Nephron progenitor cell (in vitro differentiated cells): ENCODE data around the gene RECK.
A peak's percentile ranks its signal among the peaks of the same experiment; 100 is the strongest.

Experiments
- DNase-seq: peaks from one replicate; pipeline ENCODE4 v3.0.0; 2021
- H3K27ac Mint-ChIP-seq: 2 replicates; pipeline ENCODE4 v1.8.0; 2021; ENCODE audit warnings: mild to moderate bottlenecking, moderate library complexity, mixed read lengths
- H3K27me3 Mint-ChIP-seq: 2 replicates; pipeline ENCODE4 v1.8.0; 2021; ENCODE audit warnings: mild to moderate bottlenecking, low read depth, mixed read lengths; ENCODE audit not compliant: poor library complexity
- H3K36me3 Mint-ChIP-seq: 2 replicates; pipeline ENCODE4 v1.8.0; 2021; ENCODE audit warnings: low read depth, mixed read lengths
- H3K4me1 Mint-ChIP-seq: 2 replicates; pipeline ENCODE4 v1.8.0; 2021; ENCODE audit warnings: mixed read lengths
- H3K4me3 Mint-ChIP-seq: 2 replicates; pipeline ENCODE4 v1.8.0; 2021; ENCODE audit warnings: mild to moderate bottlenecking, moderate library complexity, mixed read lengths
- H3K9me3 Mint-ChIP-seq: 2 replicates; pipeline ENCODE4 v1.8.0; 2021; ENCODE audit warnings: mild to moderate bottlenecking, moderate library complexity, mixed read lengths
- CTCF ChIP-seq: fragments of 200-600 bp; sonication (generic); IDR thresholded peaks from 2 replicates; pipeline ENCODE4 v1.5.0; 2021; ENCODE audit warnings: antibody characterized with exemption

Gene RECK

GRCh38 chr9:36021968-36022367 lies 14.7 kb upstream of the RECK start:
- H3K36me3 Mint-ChIP-seq, result no peaks in the 10 kb centered on the region
- no peaks in the 10 kb centered on the region for H3K4me1 Mint-ChIP-seq
- peaks cover 16% of the 10 kb centered on the region for H3K27me3 Mint-ChIP-seq
- no peak for DNase-seq
- H3K4me3 Mint-ChIP-seq, result no peak overlapping the region
- H3K27ac Mint-ChIP-seq, result no peak overlapping the region
- TF ChIP-seq CTCF, result no peak
- H3K9me3 Mint-ChIP-seq, result no peaks in the 10 kb centered on the region

- no peaks in the 10 kb centered on the region for H3K36me3 Mint-ChIP-seq
- no peak overlapping the region for H3K27ac Mint-ChIP-seq
These were observed 13.3 kb upstream of the RECK start for GRCh38 chr9:36023260-36024048.

GRCh38 chr9:36025746-36026145 lies 11.0 kb upstream of the RECK start:
- H3K9me3 Mint-ChIP-seq, result no peaks in the 10 kb centered on the region
- no peaks in the 10 kb centered on the region for H3K4me1 Mint-ChIP-seq
- H3K27ac Mint-ChIP-seq, result no peak overlapping the region
- DNase-seq, result no peak
- H3K4me3 Mint-ChIP-seq, result no peak overlapping the region
- TF ChIP-seq CTCF, result no peak
- H3K36me3 Mint-ChIP-seq, result no peaks in the 10 kb centered on the region
- peaks cover 9% of the 10 kb centered on the region for H3K27me3 Mint-ChIP-seq

More at GRCh38 chr9:36023260-36024048, 13.3 kb upstream of the RECK start:
- Mint-ChIP-seq H3K27me3 (peaks cover 16% of the 10 kb centered on the region), H3K9me3 (no peaks in the 10 kb centered on the region), H3K4me3 (no peak overlapping the region), H3K4me1 (no peaks in the 10 kb centered on the region)
- DNase-seq, result peak; percentile 71
- peak; percentile 81 for TF ChIP-seq CTCF

- H3K4me1 Mint-ChIP-seq, result no peaks in the 10 kb centered on the region
- H3K9me3 Mint-ChIP-seq, result no peaks in the 10 kb centered on the region
- DNase-seq, result no peak
- no peak for TF ChIP-seq CTCF
- no peak overlapping the region for H3K27ac Mint-ChIP-seq
- H3K36me3 Mint-ChIP-seq, result no peaks in the 10 kb centered on the region
- no peak overlapping the region for H3K4me3 Mint-ChIP-seq
- peaks cover 7% of the 10 kb centered on the region for H3K27me3 Mint-ChIP-seq
These were observed 7.5 kb upstream of the RECK start for GRCh38 chr9:36029202-36029601.

- Mint-ChIP-seq H3K36me3 (no peaks in the 10 kb centered on the region), H3K27me3 (peaks cover 7% of the 10 kb centered on the region), H3K4me3 (no peak overlapping the region), H3K9me3 (no peaks in the 10 kb centered on the region), H3K27ac (no peak overlapping the region), H3K4me1 (no peaks in the 10 kb centered on the region)
- no peak for DNase-seq
- no peak for TF ChIP-seq CTCF
These were observed 6.8 kb upstream of the RECK start for GRCh38 chr9:36029765-36030528.
